Keratinocyte (primary cell): ENCODE results near the gene ST6GALNAC6. TPM values are rescaled to one million over a fixed set of nuclear protein-coding genes. Genes with fewer than 3 reads are reported as not detected.

Source experiments
- DNase-seq: peaks from one replicate; pipeline ENCODE4 v3.0.0-alpha.2; 2011; ENCODE audit warnings: low read depth, missing footprints, low spot score
- FAIRE-seq: peaks from 2 replicates; lab custom pipeline; 2011; peaks lifted over from hg19 to GRCh38; lab: Jason Lieb, UNC
- H2AFZ ChIP-seq: 2 replicates; pipeline ENCODE4 v1.6.0; 2012; ENCODE audit warnings: low read length, control low read depth, inconsistent platforms; ENCODE audit not compliant: control insufficient read depth
- H3K27ac ChIP-seq: 2 replicates; pipeline ENCODE4 v1.5.1; 2011; ENCODE audit warnings: low read length; ENCODE audit not compliant: control insufficient read depth, insufficient read depth
- H3K27me3 ChIP-seq: 3 replicates; pipeline ENCODE4 v1.6.0; 2011; ENCODE audit warnings: low read length; ENCODE audit not compliant: control insufficient read depth, insufficient read depth; ENCODE audit errors: extremely low read depth
- H3K36me3 ChIP-seq, 2 experiments: 2 replicates in 1 of 2; 3 replicates in 1 of 2; pipeline ENCODE4 v1.5.1; 2011; ENCODE audit warnings: low read length in 2 of 2, mild to moderate bottlenecking in 1 of 2; ENCODE audit not compliant: control insufficient read depth in 2 of 2, insufficient read depth in 2 of 2; ENCODE audit errors: extremely low read depth in 1 of 2
- H3K4me1 ChIP-seq: 3 replicates; pipeline ENCODE4 v1.5.1; 2011; ENCODE audit warnings: low read length; ENCODE audit not compliant: control insufficient read depth, insufficient read depth; ENCODE audit errors: extremely low read depth
- H3K4me2 ChIP-seq: 3 replicates; pipeline ENCODE4 v1.6.0; 2011; ENCODE audit warnings: low read depth, low read length; ENCODE audit not compliant: control insufficient read depth, insufficient read depth; ENCODE audit errors: extremely low read depth
- H3K4me3 ChIP-seq, 3 experiments: fragments of 200-600 bp in 1 of 3; sonication (generic) in 1 of 3; 2 replicates in 2 of 3; 3 replicates in 1 of 3; pipeline ENCODE4 v1.5.1; 2011 to 2016; ENCODE audit warnings: low read length in 3 of 3, mild to moderate bottlenecking in 3 of 3, control low read depth in 2 of 3, inconsistent platforms in 1 of 3, low read depth in 1 of 3, mixed read lengths in 1 of 3, mixed run types in 1 of 3, moderate library complexity in 1 of 3; ENCODE audit not compliant: control insufficient read depth in 2 of 3, insufficient read depth in 2 of 3; ENCODE audit errors: extremely low read depth in 1 of 3
- H3K79me2 ChIP-seq: 2 replicates; pipeline ENCODE4 v1.6.0; 2012; ENCODE audit warnings: low read length; ENCODE audit not compliant: control insufficient read depth, insufficient read depth
- H3K9ac ChIP-seq: 3 replicates; pipeline ENCODE4 v1.6.0; 2011; ENCODE audit warnings: low read length; ENCODE audit not compliant: control insufficient read depth, insufficient read depth; ENCODE audit errors: extremely low read depth
- H3K9me1 ChIP-seq: 3 replicates; pipeline ENCODE4 v1.6.0; 2011; ENCODE audit warnings: low read length; ENCODE audit not compliant: control insufficient read depth, insufficient read depth; ENCODE audit errors: extremely low read depth
- H3K9me3 ChIP-seq: 2 replicates; pipeline ENCODE4 v1.5.1; 2012; ENCODE audit warnings: low read depth, low read length; ENCODE audit not compliant: control insufficient read depth
- H4K20me1 ChIP-seq: 3 replicates; pipeline ENCODE4 v1.6.0; 2011; ENCODE audit warnings: low read length; ENCODE audit not compliant: control insufficient read depth, insufficient read depth; ENCODE audit errors: extremely low read depth
- CTCF ChIP-seq, 3 experiments: IDR thresholded peaks in 1 of 3; conservative IDR thresholded peaks in 1 of 3; optimal IDR thresholded peaks in 1 of 3; 2 replicates in 2 of 3; 3 replicates in 1 of 3; pipeline versions ENCODE3 to v1.5.1; 2011; ENCODE audit warnings: low read length in 3 of 3, mild to moderate bottlenecking in 3 of 3, moderate library complexity in 2 of 3, control low read depth in 1 of 3, inconsistent platforms in 1 of 3; ENCODE audit not compliant: insufficient read depth in 2 of 3; ENCODE audit errors: extremely low read depth in 1 of 3
- EZH2 ChIP-seq: IDR thresholded peaks from one replicate; pipeline ENCODE4 v1.6.1; 2012; ENCODE audit warnings: inconsistent platforms, mild to moderate bottlenecking, low read length, moderate library complexity
- dilution Hi-C: fragments of 300-500 bp; cut with MboI; formaldehyde crosslinking; loops from one replicate; pipeline ENCODE4 v1.7.0; 2020; ENCODE audit warnings: low sequenced_read_pairs; ENCODE audit not compliant: extremely low pct_ligation_motif_present
- polyA plus RNA-seq, 5 experiments: library from polyadenylated mRNA; depleted of rRNA in 3 of 5; stranded (reverse) in 3 of 5; stranded (forward) in 1 of 5; unstranded in 1 of 5; fragments of >200 nt; gene quantifications; 1 replicate in 1 of 5; 2 replicates in 3 of 5; 3 replicates in 1 of 5; pipeline versions ENCODE4 v1.2.1 to v1.2.3, GENCODE V29; 2011 to 2012; ENCODE audit warnings: missing spikeins in 2 of 5, low read depth in 1 of 5, low replicate concordance in 1 of 5

The ST6GALNAC6 gene
- polyA plus RNA-seq, 1 donor (not counting 4 experiments of a cell fraction or from before 2014, with no cell fraction given): 21.1 TPM

DNA sequence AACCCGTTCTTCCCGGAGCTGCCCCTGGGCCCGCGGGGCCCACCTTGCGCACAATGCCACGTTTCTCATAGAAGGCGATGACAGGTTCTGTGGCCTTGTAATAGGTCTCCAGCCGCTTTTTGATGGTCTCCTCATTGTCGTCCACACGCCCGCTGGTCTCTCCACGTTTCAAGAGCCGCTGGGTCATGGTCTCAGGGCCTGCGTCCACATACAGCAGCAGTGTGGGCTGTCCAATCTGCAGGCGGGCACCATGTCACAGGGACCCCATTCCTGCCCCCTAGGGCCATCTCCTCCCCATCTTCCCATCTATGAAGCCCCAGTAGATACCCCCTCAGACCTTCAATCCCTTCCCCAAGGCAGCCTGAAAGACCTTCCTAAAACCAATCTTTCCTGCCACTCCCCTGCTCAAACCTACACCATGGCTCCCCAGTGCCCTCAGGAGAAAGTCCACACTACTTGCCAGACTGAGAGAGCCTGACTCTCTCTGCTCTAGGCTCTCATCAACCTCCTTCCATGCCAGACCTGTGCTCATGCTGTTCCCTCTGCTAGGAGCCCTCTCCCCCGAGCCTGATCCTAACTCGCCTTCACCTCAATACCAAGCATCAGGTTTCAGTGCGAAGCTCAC, 31.0 kb downstream of the ST6GALNAC6 start:
- Histone ChIP-seq H4K20me1 (peaks cover 2% of the 10 kb centered on the region), H3K4me3 (no peak overlapping the region), H3K27me3 (no peaks in the 10 kb centered on the region), H3K36me3 (peaks cover 4 to 8% of the 10 kb centered on the region in 2 experiments), H3K9ac (no peak overlapping the region), H3K27ac (no peak overlapping the region), H3K79me2 (no peaks in the 10 kb centered on the region), H2AFZ (no peak overlapping the region), H3K9me3 (no peaks in the 10 kb centered on the region), H3K4me2 (no peak overlapping the region), H3K4me1 (no peaks in the 10 kb centered on the region), H3K9me1 (no peaks in the 10 kb centered on the region)
- FAIRE-seq (no peak), DNase-seq (no peak)
- dilution Hi-C loops: no loop called here
- TF ChIP-seq EZH2 (no peak), CTCF (optimal IDR thresholded peaks at IDR 0.05 in 1 of 3, IDR thresholded peaks at IDR 0.05 in 1 of 3, conservative IDR thresholded peaks at IDR 0.05 in 1 of 3; ENCODE audit: extremely low read depth in 1 of 3, insufficient read depth in 2 of 3, low read length in 3 of 3) (no peak)

GRCh38 chr9:127867356-127868277, 31.8 kb downstream of the ST6GALNAC6 start:
- Histone ChIP-seq H3K4me1 (no peaks in the 10 kb centered on the region), H3K36me3 (peaks cover 4 to 8% of the 10 kb centered on the region in 2 experiments), H4K20me1 (peaks cover 2% of the 10 kb centered on the region), H3K9me1 (no peaks in the 10 kb centered on the region), H3K4me3 (no peak overlapping the region), H3K9ac (no peak overlapping the region), H2AFZ (no peak overlapping the region), H3K27ac (no peak overlapping the region), H3K9me3 (no peaks in the 10 kb centered on the region), H3K4me2 (no peak overlapping the region), H3K79me2 (no peaks in the 10 kb centered on the region), H3K27me3 (no peaks in the 10 kb centered on the region)
- dilution Hi-C loops: no loop called here
- FAIRE-seq (no peak), DNase-seq (no peak)
- TF ChIP-seq CTCF (optimal IDR thresholded peaks at IDR 0.05 in 1 of 3, IDR thresholded peaks at IDR 0.05 in 1 of 3, conservative IDR thresholded peaks at IDR 0.05 in 1 of 3; ENCODE audit: extremely low read depth in 1 of 3, insufficient read depth in 2 of 3, low read length in 3 of 3) (no peak), EZH2 (no peak)
